ENCODE results near the gene MYO1D. TPM values are rescaled to one million over a fixed set of nuclear protein-coding genes. Genes with fewer than 3 reads are reported as not detected.

The MYO1D gene
- total and polyA plus RNA-seq, 2 donors (not counting 3 experiments of a cell fraction or from before 2014, with no cell fraction given) = 37.8 to 85.5 TPM

DNA sequence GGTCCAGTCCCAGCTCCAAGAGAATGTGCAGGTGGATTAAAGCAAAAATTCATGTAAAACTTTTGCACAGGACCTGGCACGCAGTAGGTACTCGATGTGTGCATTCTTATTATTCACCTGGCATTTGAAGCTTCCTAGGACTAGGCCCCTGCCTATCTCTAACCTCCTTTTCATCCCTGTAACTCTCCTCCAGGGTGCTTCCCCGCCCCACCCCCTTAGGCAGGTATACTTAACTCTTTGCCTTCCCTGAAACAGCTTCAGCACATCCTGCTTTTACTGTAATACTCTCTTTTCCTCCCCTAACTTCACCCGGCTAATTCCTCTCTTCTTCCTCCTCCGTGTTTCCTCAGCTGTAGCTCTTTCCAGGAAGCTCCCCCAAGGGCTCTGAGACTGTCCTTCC is 335.3 kb downstream of the MYO1D start:
- no peak overlapping the region for H3K9ac ChIP-seq (replicated peaks; ENCODE audit: extremely low read depth, insufficient read depth, low read length)
- no peaks in the 10 kb centered on the region for H4K20me1 ChIP-seq (replicated peaks; ENCODE audit: control insufficient read depth, extremely low read depth, insufficient read depth, low read length)
- no peak overlapping the region for H3K4me2 ChIP-seq (ENCODE audit: insufficient read depth, low read length)
- CTCF ChIA-PET = interaction anchor here (0.7 kb wide), 2 partner anchors 10 to 46 kb away, joined by 3 to 4 read pairs; no protein-coding TSS in a partner anchor
- no peaks in the 10 kb centered on the region for H3K36me3 ChIP-seq (ENCODE audit: control insufficient read depth in 2 of 2, extremely low read depth in 1 of 2, insufficient read depth in 2 of 2, low read length in 2 of 2)
- H3K27ac ChIP-seq (ENCODE audit: insufficient read depth, low read depth, low read length) = no peak overlapping the region
- no peaks in the 10 kb centered on the region for H3K27me3 ChIP-seq (ENCODE audit: control insufficient read depth in 2 of 2, insufficient read depth in 2 of 2, low read length in 2 of 2)
- H3K79me2 ChIP-seq (ENCODE audit: control insufficient read depth, insufficient read depth, low read length) = no peaks in the 10 kb centered on the region
- H3K4me1 ChIP-seq (ENCODE audit: control insufficient read depth, extremely low read depth, insufficient read depth, low read length) = peaks cover 9% of the 10 kb centered on the region
- H3K4me3 ChIP-seq (replicated peaks in 1 of 3; ENCODE audit: insufficient read depth in 1 of 3, low read depth in 1 of 3, low read length in 3 of 3) = no peak overlapping the region
- intact Hi-C loops (cut with micrococcal nuclease) (no loop called here), dilution Hi-C loops (cut with MboI; ENCODE audit: extremely low pct_ligation_motif_present, low sequenced_read_pairs) (no loop called here)
- TF ChIP-seq FOS (IDR thresholded peaks at IDR 0.05; ENCODE audit: borderline replicate concordance, insufficient read depth, low read length) (no peak), MYC (IDR thresholded peaks at IDR 0.05; ENCODE audit: low read depth, low read length) (no peak), POLR2AphosphoS5 (IDR thresholded peaks at IDR 0.05; ENCODE audit: insufficient read depth, low read depth, low read length) (no peak), POLR2A (IDR thresholded peaks at IDR 0.05; ENCODE audit: low read depth, low read length) (no peak), EZH2 (IDR thresholded peaks at IDR 0.05; ENCODE audit: borderline replicate concordance, low read depth, low read length, severe bottlenecking) (no peak), GATA2 (IDR thresholded peaks at IDR 0.05; ENCODE audit: insufficient read depth, insufficient read length, low read depth, low read length) (no peak), JUN (IDR thresholded peaks at IDR 0.05; ENCODE audit: borderline replicate concordance, insufficient read depth, insufficient read length, low read depth) (no peak)
- TF ChIP-seq, protein P1, sequence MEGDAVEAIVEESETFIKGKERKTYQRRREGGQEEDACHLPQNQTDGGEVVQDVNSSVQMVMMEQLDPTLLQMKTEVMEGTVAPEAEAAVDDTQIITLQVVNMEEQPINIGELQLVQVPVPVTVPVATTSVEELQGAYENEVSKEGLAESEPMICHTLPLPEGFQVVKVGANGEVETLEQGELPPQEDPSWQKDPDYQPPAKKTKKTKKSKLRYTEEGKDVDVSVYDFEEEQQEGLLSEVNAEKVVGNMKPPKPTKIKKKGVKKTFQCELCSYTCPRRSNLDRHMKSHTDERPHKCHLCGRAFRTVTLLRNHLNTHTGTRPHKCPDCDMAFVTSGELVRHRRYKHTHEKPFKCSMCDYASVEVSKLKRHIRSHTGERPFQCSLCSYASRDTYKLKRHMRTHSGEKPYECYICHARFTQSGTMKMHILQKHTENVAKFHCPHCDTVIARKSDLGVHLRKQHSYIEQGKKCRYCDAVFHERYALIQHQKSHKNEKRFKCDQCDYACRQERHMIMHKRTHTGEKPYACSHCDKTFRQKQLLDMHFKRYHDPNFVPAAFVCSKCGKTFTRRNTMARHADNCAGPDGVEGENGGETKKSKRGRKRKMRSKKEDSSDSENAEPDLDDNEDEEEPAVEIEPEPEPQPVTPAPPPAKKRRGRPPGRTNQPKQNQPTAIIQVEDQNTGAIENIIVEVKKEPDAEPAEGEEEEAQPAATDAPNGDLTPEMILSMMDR (IDR thresholded peaks at IDR 0.05; ENCODE audit: extremely low read depth in 1 of 2, insufficient read depth in 1 of 2, low read depth in 1 of 2, low read length in 2 of 2) = no peak
- TF ChIP-seq, protein P2, sequence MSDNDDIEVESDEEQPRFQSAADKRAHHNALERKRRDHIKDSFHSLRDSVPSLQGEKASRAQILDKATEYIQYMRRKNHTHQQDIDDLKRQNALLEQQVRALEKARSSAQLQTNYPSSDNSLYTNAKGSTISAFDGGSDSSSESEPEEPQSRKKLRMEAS (IDR thresholded peaks at IDR 0.05; ENCODE audit: insufficient read depth, insufficient read length) = no peak
- no peaks in the 10 kb centered on the region for H3K9me3 ChIP-seq (replicated peaks; ENCODE audit: control insufficient read depth, insufficient read depth, low read length)
- BruUV-seq (replicated peaks) = no TSS peak
- H2AFZ ChIP-seq (ENCODE audit: low read depth, low read length) = no peak overlapping the region
- no peaks in the 10 kb centered on the region for H3K9me1 ChIP-seq (replicated peaks; ENCODE audit: control insufficient read depth, extremely low read depth, insufficient read depth, low read length)
- no peak for DNase-seq (ENCODE audit: low read depth, low spot score)
- POLR2A ChIA-PET = no interaction called here
- FAIRE-seq = no peak
